Limb (tissue), 2 donors: ENCODE data around the gene EIF2S3.
"Not testable (repeated sequence)": the region's sequence is repeated elsewhere in the genome, so short reads cannot be mapped to it uniquely, and the experiment has no call there.

ENCODE experiments used
- DNase-seq, 2 donors: peaks; one replicate each; pipeline ENCODE4 v3.0.0-alpha.2; 2016; ENCODE audit errors: extremely low spot score in 2 of 2

EIF2S3 gene

GRCh38 chrX:24049643-24050042 lies 5.1 kb upstream of the EIF2S3 start:
- DNase-seq: not testable (repeated sequence)

- DNase-seq: not testable (repeated sequence)
These were observed 4.0 kb upstream of the EIF2S3 start for GRCh38 chrX:24050522-24051318.

GRCh38 chrX:24055043-24055356 lies 244 bp downstream of the EIF2S3 start:
- DNase-seq: no peak

GRCh38 chrX:24063488-24063887 lies 8.7 kb downstream of the EIF2S3 start:
- DNase-seq: no peak

GRCh38 chrX:24069877-24070276 lies 15.1 kb downstream of the EIF2S3 start:
- DNase-seq: no peak

GRCh38 chrX:24079411-24079810 lies 24.7 kb downstream of the EIF2S3 start:
- DNase-seq: no peak

GRCh38 chrX:24080245-24080644 lies 25.5 kb downstream of the EIF2S3 start:
- not testable (repeated sequence) for DNase-seq

GRCh38 chrX:24080704-24081103 lies 25.9 kb downstream of the EIF2S3 start:
- no peak for DNase-seq

GRCh38 chrX:24081661-24082154 lies 27.0 kb downstream of the EIF2S3 start:
- DNase-seq: peak in 1 of 2 donors; percentile 41

GRCh38 chrX:24082447-24082846 lies 27.7 kb downstream of the EIF2S3 start:
- DNase-seq: no peak

- no peak for DNase-seq
These were observed 30.3 kb downstream of the EIF2S3 start for GRCh38 chrX:24085101-24085500.

GRCh38 chrX:24090300-24091200 lies 35.8 kb downstream of the EIF2S3 start:
- DNase-seq: no peak

- no peak for DNase-seq
These were observed 39.0 kb downstream of the EIF2S3 start for GRCh38 chrX:24093746-24094145.

- DNase-seq: no peak
These were observed 43.0 kb downstream of the EIF2S3 start for GRCh38 chrX:24097741-24098260.

- no peak for DNase-seq
These were observed 44.2 kb downstream of the EIF2S3 start for GRCh38 chrX:24098932-24099331.

- DNase-seq: no peak
These were observed 44.6 kb downstream of the EIF2S3 start for GRCh38 chrX:24099394-24099793.

GRCh38 chrX:24100713-24101112 lies 46.0 kb downstream of the EIF2S3 start:
- DNase-seq: no peak

GRCh38 chrX:24110069-24110468 lies 55.3 kb downstream of the EIF2S3 start:
- DNase-seq: no peak

- DNase-seq: no peak
These were observed 58.4 kb downstream of the EIF2S3 start for GRCh38 chrX:24113181-24113580.

- peak in 1 of 2 donors; percentile 20 for DNase-seq
These were observed 62.5 kb downstream of the EIF2S3 start for GRCh38 chrX:24117258-24117657.

- no peak for DNase-seq
These were observed 69.6 kb downstream of the EIF2S3 start for GRCh38 chrX:24124244-24124799.
